Chondrocyte (in vitro differentiated cells): ENCODE measurements around the gene CEP70. TPM values are rescaled to one million over a fixed set of nuclear protein-coding genes. Genes with fewer than 3 reads are reported as not detected.

Source experiments
- DNase-seq: peaks from one replicate; pipeline ENCODE4 v3.0.0; 2021; ENCODE audit warnings: mixed read lengths, low spot score
- H3K27ac Mint-ChIP-seq: one replicate; pipeline ENCODE4 v1.8.0; 2021; ENCODE audit warnings: mild to moderate bottlenecking, moderate library complexity, mixed read lengths; ENCODE audit not compliant: unreplicated experiment
- H3K27me3 Mint-ChIP-seq: 2 replicates; pipeline ENCODE4 v1.8.0; 2021; ENCODE audit warnings: low read depth, mixed read lengths
- H3K36me3 Mint-ChIP-seq: 2 replicates; pipeline ENCODE4 v1.8.0; 2021; ENCODE audit warnings: low read depth, mixed read lengths
- H3K4me1 Mint-ChIP-seq: 2 replicates; pipeline ENCODE4 v1.8.0; 2021; ENCODE audit warnings: low read depth, mild to moderate bottlenecking, mixed read lengths
- H3K4me3 Mint-ChIP-seq: one replicate; pipeline ENCODE4 v1.8.0; 2021; ENCODE audit warnings: mild to moderate bottlenecking, moderate library complexity, mixed read lengths; ENCODE audit not compliant: unreplicated experiment
- H3K9me3 Mint-ChIP-seq: 2 replicates; pipeline ENCODE4 v1.8.0; 2021; ENCODE audit warnings: low read depth, mixed read lengths
- CTCF ChIP-seq: fragments of 200-600 bp; sonication (generic); IDR thresholded peaks from 2 replicates; pipeline ENCODE4 v1.5.0; 2021; ENCODE audit warnings: antibody characterized with exemption, mild to moderate bottlenecking, moderate library complexity
- total RNA-seq: library from RNA; stranded (reverse); gene quantifications from 3 replicates; pipeline ENCODE4 v1.2.1, GENCODE V29; 2021

The CEP70 gene
- total RNA-seq, 1 donor from 2014 or later: 12.9 TPM

DNA sequence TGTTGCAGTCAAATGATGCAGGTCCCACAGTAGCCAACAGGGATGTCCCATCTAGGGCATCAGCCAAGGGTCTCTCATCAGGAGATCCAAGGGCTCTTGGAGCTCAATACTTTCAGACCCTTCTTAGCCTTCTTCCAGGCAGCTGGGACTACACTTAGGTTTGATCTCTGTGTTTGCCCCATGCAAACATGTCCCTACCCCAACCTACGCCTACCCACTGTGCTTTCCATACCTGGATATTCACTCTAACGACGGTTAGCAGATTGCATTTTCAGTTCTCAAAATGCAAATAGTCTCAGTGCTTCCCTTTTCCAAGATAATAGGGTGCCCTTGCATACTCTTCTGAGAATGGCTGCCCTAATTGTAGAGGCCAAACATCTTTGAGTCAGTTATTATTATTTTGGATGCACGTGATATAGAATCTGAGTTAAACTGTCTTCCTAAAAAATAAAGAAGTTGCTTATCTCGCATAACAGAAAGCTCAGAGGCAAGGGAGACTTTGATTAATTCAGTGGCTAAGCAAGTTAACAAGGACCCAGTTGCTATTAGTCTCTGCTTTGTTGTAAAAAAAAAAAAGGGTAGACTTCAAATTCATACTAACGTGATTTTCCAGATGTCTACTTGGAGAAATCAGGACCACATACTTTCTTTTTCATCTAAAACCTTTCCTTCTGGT is 1.0 kb upstream of the CEP70 start:
- Mint-ChIP-seq H3K9me3 (peaks cover 3% of the 10 kb centered on the region), H3K27me3 (no peaks in the 10 kb centered on the region), H3K4me3 (no peak overlapping the region), H3K4me1 (peaks cover 12% of the 10 kb centered on the region), H3K36me3 (no peaks in the 10 kb centered on the region), H3K27ac (peak overlapping the region; percentile 63)
- no peak for DNase-seq
- peak; percentile 55 for TF ChIP-seq CTCF

- peaks cover 1% of the 10 kb centered on the region for H3K36me3 Mint-ChIP-seq
- H3K9me3 Mint-ChIP-seq: peaks cover 3% of the 10 kb centered on the region
- H3K27me3 Mint-ChIP-seq: no peaks in the 10 kb centered on the region
- peak overlapping the region; percentile 83 for H3K4me3 Mint-ChIP-seq
- TF ChIP-seq CTCF: no peak
- DNase-seq: no peak
- peaks cover 12% of the 10 kb centered on the region for H3K4me1 Mint-ChIP-seq
- H3K27ac Mint-ChIP-seq: peak overlapping the region; percentile 69
These were observed 441 bp downstream of the CEP70 start for GRCh38 chr3:138593488-138594149.

DNA sequence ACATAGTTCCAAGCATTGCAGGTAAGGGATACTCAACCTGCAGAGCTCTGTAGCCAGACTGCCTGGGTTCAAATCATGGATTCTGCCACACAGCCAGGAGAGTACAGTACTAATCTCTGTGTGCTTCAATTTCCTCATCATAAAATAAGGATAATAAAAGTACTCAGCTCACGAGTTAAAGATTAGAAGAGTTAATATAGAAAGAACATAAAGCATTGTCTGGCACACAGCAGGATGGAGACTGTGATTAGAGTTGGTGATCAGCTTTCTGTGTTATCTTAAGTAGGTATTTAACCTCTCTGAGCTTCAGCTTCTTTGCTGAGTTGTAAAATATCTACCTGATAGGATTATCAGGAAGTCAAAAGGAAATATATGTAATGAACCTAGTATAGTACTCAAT is 2.7 kb downstream of the CEP70 start:
- Mint-ChIP-seq H3K27me3 (no peaks in the 10 kb centered on the region), H3K27ac (no peak overlapping the region), H3K4me3 (no peak overlapping the region), H3K36me3 (peaks cover 2% of the 10 kb centered on the region), H3K4me1 (peaks cover 6% of the 10 kb centered on the region), H3K9me3 (peaks cover 1% of the 10 kb centered on the region)
- no peak for TF ChIP-seq CTCF
- no peak for DNase-seq

DNA sequence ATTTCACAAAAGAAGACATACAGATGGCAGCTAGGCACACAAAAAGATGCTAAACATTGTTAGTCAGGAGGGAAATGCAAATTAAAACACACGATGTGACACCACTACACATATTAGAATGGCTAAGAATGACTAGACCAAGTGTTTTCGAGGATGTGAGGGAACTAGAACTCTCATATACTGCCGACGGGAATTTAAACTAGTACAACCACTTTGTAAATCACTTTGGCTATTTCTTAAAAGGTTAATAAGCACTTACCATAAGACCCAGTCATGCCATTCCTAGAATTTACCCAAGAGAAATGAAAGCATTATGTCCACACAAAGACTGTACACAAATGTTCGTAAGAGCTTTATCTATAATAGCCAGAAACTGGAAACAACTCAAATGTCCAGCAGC is 5.6 kb downstream of the CEP70 start:
- peaks cover 9% of the 10 kb centered on the region for H3K9me3 Mint-ChIP-seq
- peaks cover 5% of the 10 kb centered on the region for H3K36me3 Mint-ChIP-seq
- H3K27ac Mint-ChIP-seq: no peak overlapping the region

GRCh38 chr3:138587374-138587773 is 6.7 kb downstream of the CEP70 start:
- Mint-ChIP-seq H3K4me3 (no peak overlapping the region), H3K27me3 (no peaks in the 10 kb centered on the region), H3K9me3 (peaks cover 9% of the 10 kb centered on the region), H3K27ac (no peak overlapping the region), H3K4me1 (no peaks in the 10 kb centered on the region), H3K36me3 (peaks cover 5% of the 10 kb centered on the region)
- no peak for TF ChIP-seq CTCF
- DNase-seq: no peak

More for the DNA sequence above, 5.6 kb downstream of the CEP70 start:
- no peak for DNase-seq
- Mint-ChIP-seq H3K4me3 (no peak overlapping the region), H3K4me1 (peaks cover 3% of the 10 kb centered on the region), H3K27me3 (no peaks in the 10 kb centered on the region)
- TF ChIP-seq CTCF: no peak
